Sigmoid colon (tissue), 7 donors: ENCODE measurements around the gene RPTOR. TPM values are rescaled to one million over a fixed set of nuclear protein-coding genes. Genes with fewer than 3 reads are reported as not detected.

ENCODE experiments used
- DNase-seq: peaks from one replicate; pipeline ENCODE4 v3.0.0-alpha.2; 2019
- H3K27ac ChIP-seq, 4 donors: fragments of 200-600 bp; sonication (generic); one replicate each; pipeline ENCODE4 v1.5.1; 2016 to 2019; ENCODE audit warnings: mild to moderate bottlenecking in 1 of 4
- H3K27me3 ChIP-seq, 3 donors: fragments of 200-600 bp; sonication (generic); one replicate each; pipeline ENCODE4 v1.5.1; 2019; ENCODE audit warnings: mild to moderate bottlenecking in 1 of 3
- H3K36me3 ChIP-seq, 4 donors: fragments of 200-600 bp; sonication (generic); one replicate each; pipeline ENCODE4 v1.5.1; 2016 to 2019
- H3K4me1 ChIP-seq, 4 donors: fragments of 200-600 bp; sonication (generic); one replicate each; pipeline ENCODE4 v1.5.1; 2017 to 2019
- H3K4me3 ChIP-seq, 4 donors: fragments of 200-600 bp; sonication (generic); one replicate each; pipeline ENCODE4 v1.5.1; 2017 to 2019; ENCODE audit warnings: mild to moderate bottlenecking in 2 of 4, moderate library complexity in 1 of 4
- H3K9me3 ChIP-seq, 4 donors: fragments of 200-600 bp in 3 of 4; sonication (generic) in 3 of 4; one replicate each; pipeline versions ENCODE4 v1.5.1 to v1.6.1; 2013 to 2019
- CTCF ChIP-seq, 4 experiments: fragments of 450-650 bp in 3 of 4; fragments of 200-600 bp in 1 of 4; IDR thresholded peaks; one replicate each; pipeline ENCODE4 v1.5.1; 2016 to 2019; ENCODE audit warnings: antibody characterized with exemption in 4 of 4, mild to moderate bottlenecking in 3 of 4, moderate library complexity in 2 of 4
- EP300 ChIP-seq, 4 donors: sonication (generic); formaldehyde crosslinking; IDR thresholded peaks; one replicate each; pipeline ENCODE4 v1.6.1; 2017; ENCODE audit warnings: antibody characterized with exemption in 4 of 4
- POLR2A ChIP-seq, 2 donors: fragments of 450-650 bp; IDR thresholded peaks; one replicate each; pipeline ENCODE4 v1.6.1; 2016; ENCODE audit warnings: antibody characterized with exemption in 2 of 2, mild to moderate bottlenecking in 2 of 2, moderate library complexity in 2 of 2
- POLR2AphosphoS5 ChIP-seq, 4 donors: sonication (generic); formaldehyde crosslinking; IDR thresholded peaks; one replicate each; pipeline ENCODE4 v1.6.1; 2017; ENCODE audit warnings: antibody characterized with exemption in 4 of 4
- WGBS, 2 donors: extraction: QIAGEN DNeasy Blood & Tissue Kit; methylation state at CpG; one replicate each; pipeline ENCODE4 v1.1.7; 2013; 5-methylcytosine and 5-hydroxymethylcytosine counted together
- intact Hi-C: fragments of 100-400 bp; cut with DNase I; formaldehyde crosslinking; loops from one replicate; pipeline ENCODE4 v1.15.1; 2023
- polyA plus RNA-seq, 3 donors: library from polyadenylated mRNA; stranded (reverse); fragments of 200-250 nt; gene quantifications; one replicate each; pipeline ENCODE4 v1.2.3, GENCODE V29; 2013
- total RNA-seq, 4 donors: library from RNA; depleted of rRNA; stranded (reverse); fragments of >200 nt; gene quantifications; one replicate each; pipeline ENCODE4 v1.1.0, GENCODE V29; 2016
- donor health status: healthy with polysubstance abuse.
- donor health status: Bipolar disorder and iron deficiency.
- donor health status: healthy.

Gene RPTOR
- total and polyA plus RNA-seq, 7 donors: 3.7 to 68.7 (median 22.9) TPM

- no peaks in the 10 kb centered on the region for H3K9me3 ChIP-seq
- intact Hi-C loops: no loop called here
- no peak overlapping the region for H3K4me3 ChIP-seq
- no peak for DNase-seq
- H3K27me3 ChIP-seq: no peaks in the 10 kb centered on the region
- no peak overlapping the region for H3K27ac ChIP-seq
- no peaks in the 10 kb centered on the region for H3K36me3 ChIP-seq
- H3K4me1 ChIP-seq: peaks cover 0 to 30% (median 19%) of the 10 kb centered on the region in 4 donors
- WGBS, 2 donors: 96 to 98% methylated on average over 18 of the region's 18 CpGs
- TF ChIP-seq POLR2AphosphoS5 (IDR thresholded peaks at IDR 0.05) (no peak), POLR2A (IDR thresholded peaks at IDR 0.05) (no peak), CTCF (IDR thresholded peaks at IDR 0.05) (no peak), EP300 (IDR thresholded peaks at IDR 0.05) (no peak)
Measured at GRCh38 chr17:80797741-80798594, 253.3 kb downstream of the RPTOR start.

GRCh38 chr17:80798595-80799537 is 254.2 kb downstream of the RPTOR start:
- TF ChIP-seq CTCF (IDR thresholded peaks at IDR 0.05) (no peak), POLR2AphosphoS5 (IDR thresholded peaks at IDR 0.05) (no peak), EP300 (IDR thresholded peaks at IDR 0.05) (no peak), POLR2A (IDR thresholded peaks at IDR 0.05) (no peak)
- intact Hi-C loops: no loop called here
- WGBS, 2 donors: 75 to 88% methylated on average over 25 of the region's 25 CpGs

GRCh38 chr17:80799538-80800480 is 255.2 kb downstream of the RPTOR start:
- intact Hi-C loops: no loop called here
- no peaks in the 10 kb centered on the region for H3K9me3 ChIP-seq
- no peaks in the 10 kb centered on the region for H3K27me3 ChIP-seq
- no peak overlapping the region for H3K4me3 ChIP-seq
- WGBS, 2 donors: 89 to 94% methylated on average over 40 of the region's 40 CpGs
- no peak for DNase-seq
- peaks cover 0 to 12% (median 6%) of the 10 kb centered on the region in 4 donors for H3K4me1 ChIP-seq
- TF ChIP-seq POLR2AphosphoS5 (IDR thresholded peaks at IDR 0.05) (no peak), CTCF (IDR thresholded peaks at IDR 0.05) (no peak), EP300 (IDR thresholded peaks at IDR 0.05) (no peak), POLR2A (IDR thresholded peaks at IDR 0.05) (no peak)
- no peak overlapping the region for H3K27ac ChIP-seq
- H3K36me3 ChIP-seq: no peaks in the 10 kb centered on the region

More at GRCh38 chr17:80798595-80799537, 254.2 kb downstream of the RPTOR start:
- no peak for DNase-seq
- no peaks in the 10 kb centered on the region for H3K27me3 ChIP-seq
- H3K9me3 ChIP-seq: no peaks in the 10 kb centered on the region
- no peak overlapping the region for H3K27ac ChIP-seq
- no peak overlapping the region for H3K4me3 ChIP-seq
- H3K36me3 ChIP-seq: no peaks in the 10 kb centered on the region
- H3K4me1 ChIP-seq: peaks cover 0 to 21% (median 11%) of the 10 kb centered on the region in 4 donors
